Liver (tissue), 9 donors: ENCODE data around the gene MRTFB. TPM values are rescaled to one million over a fixed set of nuclear protein-coding genes. Genes with fewer than 3 reads are reported as not detected.
A peak's percentile ranks its signal among the peaks of the same experiment; 100 is the strongest.

Experiments
- DNase-seq: peaks from one replicate; pipeline ENCODE4 v3.0.0-alpha.2; 2017; ENCODE audit warnings: low spot score
- H3K27ac ChIP-seq, 2 donors: one replicate each; pipeline ENCODE4 v1.7.0; 2013; ENCODE audit warnings: inconsistent platforms in 2 of 2, low read length in 2 of 2, control low read depth in 1 of 2, low read depth in 1 of 2, mild to moderate bottlenecking in 1 of 2
- H3K27me3 ChIP-seq, 4 donors: one replicate each; pipeline versions ENCODE4 v1.6.1 to v1.7.0; 2013; ENCODE audit warnings: low read length in 3 of 4, inconsistent platforms in 1 of 4, mild to moderate bottlenecking in 1 of 4, moderate library complexity in 1 of 4; ENCODE audit not compliant: control insufficient read depth in 4 of 4, insufficient read depth in 4 of 4
- H3K36me3 ChIP-seq, 4 donors: one replicate each; pipeline versions ENCODE4 v1.6.1 to v1.7.0; 2013; ENCODE audit warnings: low read length in 3 of 4, mild to moderate bottlenecking in 3 of 4, low read depth in 1 of 4, moderate library complexity in 1 of 4; ENCODE audit not compliant: control insufficient read depth in 4 of 4, insufficient read depth in 3 of 4
- H3K4me1 ChIP-seq, 4 donors: one replicate each; pipeline versions ENCODE4 v1.6.1 to v1.7.0; 2013; ENCODE audit warnings: low read length in 3 of 4, mild to moderate bottlenecking in 3 of 4, moderate library complexity in 1 of 4; ENCODE audit not compliant: control insufficient read depth in 4 of 4, insufficient read depth in 4 of 4
- H3K4me3 ChIP-seq, 3 donors: one replicate each; pipeline versions ENCODE4 v1.6.1 to v1.7.0; 2013; ENCODE audit warnings: low read length in 3 of 3, control low read depth in 1 of 3, low read depth in 1 of 3, mild to moderate bottlenecking in 1 of 3
- H3K9ac ChIP-seq, 2 donors: one replicate each; pipeline ENCODE4 v1.7.0; 2013; ENCODE audit warnings: low read length in 2 of 2, mild to moderate bottlenecking in 2 of 2, moderate library complexity in 2 of 2, control low read depth in 1 of 2, low read depth in 1 of 2
- H3K9me3 ChIP-seq, 4 donors: one replicate each; pipeline versions ENCODE4 v1.6.1 to v1.7.0; 2013; ENCODE audit warnings: low read length in 3 of 4; ENCODE audit not compliant: control insufficient read depth in 4 of 4
- EGR1 ChIP-seq, 2 donors: IDR thresholded peaks; 2 replicates each; pipeline ENCODE4 v1.6.1; 2016 to 2018; ENCODE audit warnings: antibody characterized with exemption in 2 of 2, low read depth in 2 of 2
- FOXA1 ChIP-seq: IDR thresholded peaks from 2 replicates; pipeline ENCODE4 v1.6.1; 2016; ENCODE audit warnings: antibody characterized with exemption
- FOXA2 ChIP-seq: IDR thresholded peaks from 2 replicates; pipeline ENCODE4 v1.6.1; 2016; ENCODE audit warnings: antibody characterized with exemption
- HNF4A ChIP-seq, 2 donors: conservative IDR thresholded peaks; 2 replicates each; pipeline ENCODE4 v1.6.1; 2016; ENCODE audit warnings: antibody characterized with exemption in 2 of 2, mild to moderate bottlenecking in 2 of 2
- RAD21 ChIP-seq, 2 donors: IDR thresholded peaks; 2 replicates each; pipeline ENCODE4 v1.6.1; 2016; ENCODE audit warnings: antibody characterized with exemption in 2 of 2, mild to moderate bottlenecking in 2 of 2
- RXRA ChIP-seq, 2 donors: IDR thresholded peaks; 2 replicates each; pipeline ENCODE4 v1.6.1; 2017 to 2018; ENCODE audit warnings: antibody characterized with exemption in 2 of 2, mild to moderate bottlenecking in 1 of 2
- SP1 ChIP-seq: IDR thresholded peaks from 2 replicates; pipeline ENCODE4 v1.6.1; 2018; ENCODE audit warnings: antibody characterized with exemption, mild to moderate bottlenecking
- TAF1 ChIP-seq: conservative IDR thresholded peaks from 2 replicates; pipeline ENCODE4 v1.6.1; 2016; ENCODE audit warnings: antibody characterized with exemption, mild to moderate bottlenecking
- YY1 ChIP-seq: IDR thresholded peaks from 2 replicates; pipeline ENCODE4 v1.6.1; 2016; ENCODE audit warnings: antibody characterized with exemption, mild to moderate bottlenecking
- WGBS: extraction: QIAGEN DNeasy Blood & Tissue Kit; methylation state at CpG from one replicate; pipeline ENCODE4 v1.1.7; 2013; 5-methylcytosine and 5-hydroxymethylcytosine counted together
- polyA plus RNA-seq, 2 donors: library from polyadenylated mRNA; stranded (reverse) in 1 of 2; unstranded in 1 of 2; fragments of 200-250 nt in 1 of 2; fragments of >200 nt in 1 of 2; fragmentation: Nextera tagmentation in 1 of 2; extraction: Ambion mirVana in 1 of 2; gene quantifications; one replicate each; pipeline versions ENCODE4 v1.2.1 to v1.2.3, GENCODE V29; 2013 to 2015
- total RNA-seq, 2 donors: library from RNA; depleted of rRNA; stranded (reverse); fragments of >200 nt; gene quantifications; one replicate each; pipeline ENCODE4 v1.2.3, GENCODE V29; 2014
- TF ChIP-seq, protein P1 (sequence below): IDR thresholded peaks from 2 replicates; pipeline ENCODE4 v1.6.1; 2016; ENCODE audit warnings: antibody characterized with exemption
- TF ChIP-seq, protein P2 (sequence below): fragments of 150-350 bp; IDR thresholded peaks from 2 replicates; pipeline ENCODE4 v1.5.1; 2017; ENCODE audit warnings: improper control_type of control experiment, low read depth, low read length; ENCODE audit not compliant: missing input control
- TF ChIP-seq, protein P3 (sequence below): IDR thresholded peaks from 2 replicates; pipeline ENCODE4 v1.6.1; 2016; ENCODE audit warnings: antibody characterized with exemption
- TF ChIP-seq, protein P4 (sequence below): IDR thresholded peaks from 2 replicates; pipeline ENCODE4 v1.6.1; 2016; ENCODE audit warnings: antibody characterized with exemption, mild to moderate bottlenecking
- TF ChIP-seq, protein P5 (sequence below): IDR thresholded peaks from 2 replicates; pipeline ENCODE4 v1.6.1; 2016; ENCODE audit warnings: antibody characterized with exemption
- donor health status: healthy.
- donor health status: healthy.
- donor health status: healthy.
- donor health status: healthy.
- donor health status: healthy.

The MRTFB gene
- total and polyA plus RNA-seq, 4 donors: 4.1 to 14.2 (median 5.8) TPM

DNA sequence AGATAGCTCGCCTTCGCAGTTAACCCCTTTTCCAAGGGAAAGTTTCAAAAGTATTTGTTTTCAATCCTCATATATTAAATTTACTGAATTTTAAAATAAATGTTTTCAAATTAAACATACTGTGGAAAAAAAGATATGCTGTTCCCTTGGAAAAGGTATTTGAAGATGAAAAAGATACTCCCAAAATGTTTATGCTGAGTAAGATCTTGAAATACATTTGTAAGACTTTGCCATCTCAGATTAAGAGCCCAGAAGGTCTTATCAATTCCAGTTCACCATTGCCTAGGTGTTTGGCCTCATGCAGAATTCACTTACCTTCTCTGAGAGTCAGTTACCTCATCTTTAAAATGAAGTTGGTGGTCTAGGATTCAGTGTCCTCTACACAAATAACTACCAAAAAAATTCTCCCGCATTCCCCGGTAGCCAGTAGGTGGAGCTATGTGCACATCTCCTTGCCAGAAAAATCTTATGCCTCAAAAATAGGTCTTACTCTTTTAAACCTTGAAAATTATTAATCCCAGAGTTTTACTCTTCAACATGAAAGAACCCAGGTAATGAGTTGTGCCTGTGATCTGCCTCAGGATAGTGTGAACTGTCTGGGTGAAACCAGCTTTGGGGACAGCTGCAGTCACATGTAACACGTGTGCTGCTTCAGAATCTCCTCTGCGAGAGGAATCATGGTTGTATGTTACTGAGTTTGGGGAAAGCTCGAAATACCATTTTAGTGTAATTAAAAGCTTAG lies 178.3 kb downstream of the MRTFB start:
- TF ChIP-seq, protein P1, sequence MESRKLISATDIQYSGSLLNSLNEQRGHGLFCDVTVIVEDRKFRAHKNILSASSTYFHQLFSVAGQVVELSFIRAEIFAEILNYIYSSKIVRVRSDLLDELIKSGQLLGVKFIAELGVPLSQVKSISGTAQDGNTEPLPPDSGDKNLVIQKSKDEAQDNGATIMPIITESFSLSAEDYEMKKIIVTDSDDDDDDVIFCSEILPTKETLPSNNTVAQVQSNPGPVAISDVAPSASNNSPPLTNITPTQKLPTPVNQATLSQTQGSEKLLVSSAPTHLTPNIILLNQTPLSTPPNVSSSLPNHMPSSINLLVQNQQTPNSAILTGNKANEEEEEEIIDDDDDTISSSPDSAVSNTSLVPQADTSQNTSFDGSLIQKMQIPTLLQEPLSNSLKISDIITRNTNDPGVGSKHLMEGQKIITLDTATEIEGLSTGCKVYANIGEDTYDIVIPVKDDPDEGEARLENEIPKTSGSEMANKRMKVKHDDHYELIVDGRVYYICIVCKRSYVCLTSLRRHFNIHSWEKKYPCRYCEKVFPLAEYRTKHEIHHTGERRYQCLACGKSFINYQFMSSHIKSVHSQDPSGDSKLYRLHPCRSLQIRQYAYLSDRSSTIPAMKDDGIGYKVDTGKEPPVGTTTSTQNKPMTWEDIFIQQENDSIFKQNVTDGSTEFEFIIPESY: no peak
- TF ChIP-seq RAD21 (IDR thresholded peaks at IDR 0.05) (peak; percentile 86 to 88), TAF1 (no peak)
- TF ChIP-seq, protein P2, sequence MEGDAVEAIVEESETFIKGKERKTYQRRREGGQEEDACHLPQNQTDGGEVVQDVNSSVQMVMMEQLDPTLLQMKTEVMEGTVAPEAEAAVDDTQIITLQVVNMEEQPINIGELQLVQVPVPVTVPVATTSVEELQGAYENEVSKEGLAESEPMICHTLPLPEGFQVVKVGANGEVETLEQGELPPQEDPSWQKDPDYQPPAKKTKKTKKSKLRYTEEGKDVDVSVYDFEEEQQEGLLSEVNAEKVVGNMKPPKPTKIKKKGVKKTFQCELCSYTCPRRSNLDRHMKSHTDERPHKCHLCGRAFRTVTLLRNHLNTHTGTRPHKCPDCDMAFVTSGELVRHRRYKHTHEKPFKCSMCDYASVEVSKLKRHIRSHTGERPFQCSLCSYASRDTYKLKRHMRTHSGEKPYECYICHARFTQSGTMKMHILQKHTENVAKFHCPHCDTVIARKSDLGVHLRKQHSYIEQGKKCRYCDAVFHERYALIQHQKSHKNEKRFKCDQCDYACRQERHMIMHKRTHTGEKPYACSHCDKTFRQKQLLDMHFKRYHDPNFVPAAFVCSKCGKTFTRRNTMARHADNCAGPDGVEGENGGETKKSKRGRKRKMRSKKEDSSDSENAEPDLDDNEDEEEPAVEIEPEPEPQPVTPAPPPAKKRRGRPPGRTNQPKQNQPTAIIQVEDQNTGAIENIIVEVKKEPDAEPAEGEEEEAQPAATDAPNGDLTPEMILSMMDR: peak; percentile 74
- Histone ChIP-seq H3K4me3 (no peak overlapping the region), H3K9ac (no peak overlapping the region), H3K27me3 (no peaks in the 10 kb centered on the region), H3K4me1 (no peaks in the 10 kb centered on the region), H3K27ac (no peak overlapping the region), H3K36me3 (peaks cover 2 to 69% (median 50%) of the 10 kb centered on the region in 4 donors), H3K9me3 (no peaks in the 10 kb centered on the region)
- peak; percentile 57 for DNase-seq
- 68% methylated on average over 7 of the region's 7 CpGs for WGBS

DNA sequence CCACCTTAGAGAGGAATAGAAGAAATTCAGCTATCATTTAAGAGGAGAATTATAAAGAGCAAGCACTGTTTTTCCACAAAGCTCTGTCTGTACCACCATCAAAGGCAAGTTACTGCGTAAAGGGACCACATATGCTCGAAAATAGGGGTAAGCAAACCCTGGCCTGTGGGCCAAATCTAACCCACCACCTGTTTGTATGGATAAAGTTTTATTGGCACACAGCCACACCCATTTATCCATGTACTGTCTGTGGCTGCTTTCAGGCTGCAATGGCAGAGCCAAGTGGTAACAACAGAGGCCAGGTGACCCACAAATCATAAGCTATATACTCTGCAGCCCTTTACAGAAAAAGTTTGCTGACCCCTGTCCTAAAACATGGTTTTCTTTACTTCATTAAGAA lies 180.3 kb downstream of the MRTFB start:
- 95% methylated on average over 2 of the region's 2 CpGs for WGBS
- Histone ChIP-seq H3K4me1 (no peaks in the 10 kb centered on the region), H3K36me3 (peaks cover 4 to 62% (median 43%) of the 10 kb centered on the region in 4 donors)

More for the DNA sequence above, 180.3 kb downstream of the MRTFB start:
- Histone ChIP-seq H3K9ac (no peak overlapping the region), H3K27ac (no peak overlapping the region), H3K9me3 (no peaks in the 10 kb centered on the region), H3K27me3 (no peaks in the 10 kb centered on the region), H3K4me3 (no peak overlapping the region)
- TF ChIP-seq, protein P2: no peak
- TF ChIP-seq, protein P3, sequence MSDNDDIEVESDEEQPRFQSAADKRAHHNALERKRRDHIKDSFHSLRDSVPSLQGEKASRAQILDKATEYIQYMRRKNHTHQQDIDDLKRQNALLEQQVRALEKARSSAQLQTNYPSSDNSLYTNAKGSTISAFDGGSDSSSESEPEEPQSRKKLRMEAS: no peak
- TF ChIP-seq HNF4A (conservative IDR thresholded peaks at IDR 0.05) (no peak), FOXA2 (no peak), RXRA (IDR thresholded peaks at IDR 0.05) (no peak), YY1 (no peak), FOXA1 (no peak), EGR1 (IDR thresholded peaks at IDR 0.05; ENCODE audit: low read depth in 2 of 2) (no peak), TAF1 (no peak), SP1 (no peak)
- TF ChIP-seq, protein P4, sequence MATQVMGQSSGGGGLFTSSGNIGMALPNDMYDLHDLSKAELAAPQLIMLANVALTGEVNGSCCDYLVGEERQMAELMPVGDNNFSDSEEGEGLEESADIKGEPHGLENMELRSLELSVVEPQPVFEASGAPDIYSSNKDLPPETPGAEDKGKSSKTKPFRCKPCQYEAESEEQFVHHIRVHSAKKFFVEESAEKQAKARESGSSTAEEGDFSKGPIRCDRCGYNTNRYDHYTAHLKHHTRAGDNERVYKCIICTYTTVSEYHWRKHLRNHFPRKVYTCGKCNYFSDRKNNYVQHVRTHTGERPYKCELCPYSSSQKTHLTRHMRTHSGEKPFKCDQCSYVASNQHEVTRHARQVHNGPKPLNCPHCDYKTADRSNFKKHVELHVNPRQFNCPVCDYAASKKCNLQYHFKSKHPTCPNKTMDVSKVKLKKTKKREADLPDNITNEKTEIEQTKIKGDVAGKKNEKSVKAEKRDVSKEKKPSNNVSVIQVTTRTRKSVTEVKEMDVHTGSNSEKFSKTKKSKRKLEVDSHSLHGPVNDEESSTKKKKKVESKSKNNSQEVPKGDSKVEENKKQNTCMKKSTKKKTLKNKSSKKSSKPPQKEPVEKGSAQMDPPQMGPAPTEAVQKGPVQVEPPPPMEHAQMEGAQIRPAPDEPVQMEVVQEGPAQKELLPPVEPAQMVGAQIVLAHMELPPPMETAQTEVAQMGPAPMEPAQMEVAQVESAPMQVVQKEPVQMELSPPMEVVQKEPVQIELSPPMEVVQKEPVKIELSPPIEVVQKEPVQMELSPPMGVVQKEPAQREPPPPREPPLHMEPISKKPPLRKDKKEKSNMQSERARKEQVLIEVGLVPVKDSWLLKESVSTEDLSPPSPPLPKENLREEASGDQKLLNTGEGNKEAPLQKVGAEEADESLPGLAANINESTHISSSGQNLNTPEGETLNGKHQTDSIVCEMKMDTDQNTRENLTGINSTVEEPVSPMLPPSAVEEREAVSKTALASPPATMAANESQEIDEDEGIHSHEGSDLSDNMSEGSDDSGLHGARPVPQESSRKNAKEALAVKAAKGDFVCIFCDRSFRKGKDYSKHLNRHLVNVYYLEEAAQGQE: no peak
- TF ChIP-seq, protein P5, sequence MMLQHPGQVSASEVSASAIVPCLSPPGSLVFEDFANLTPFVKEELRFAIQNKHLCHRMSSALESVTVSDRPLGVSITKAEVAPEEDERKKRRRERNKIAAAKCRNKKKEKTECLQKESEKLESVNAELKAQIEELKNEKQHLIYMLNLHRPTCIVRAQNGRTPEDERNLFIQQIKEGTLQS: no peak
- no peak for DNase-seq
